Skeletal muscle satellite cell (primary cell): ENCODE measurements around the gene RFC2.
"Not testable (repeated sequence)": the region's sequence is repeated elsewhere in the genome, so short reads cannot be mapped to it uniquely, and the experiment has no call there.

Source experiments
- H3K27me3 ChIP-seq: 2 replicates; pipeline ENCODE4 v1.7.0; 2013; ENCODE audit warnings: low read length; ENCODE audit not compliant: control insufficient read depth, insufficient read depth
- H3K36me3 ChIP-seq: 2 replicates; pipeline ENCODE4 v1.7.0; 2013; ENCODE audit warnings: mild to moderate bottlenecking, control low read depth, low read length; ENCODE audit not compliant: insufficient read depth
- H3K4me1 ChIP-seq: 2 replicates; pipeline ENCODE4 v1.7.0; 2013; ENCODE audit warnings: low read length; ENCODE audit not compliant: control insufficient read depth, insufficient read depth
- H3K4me2 ChIP-seq: 2 replicates; pipeline ENCODE4 v1.7.0; 2013; ENCODE audit warnings: mild to moderate bottlenecking, low read length
- H3K4me3 ChIP-seq: 2 replicates; pipeline ENCODE4 v1.7.0; 2013; ENCODE audit warnings: low read length
- H3K9ac ChIP-seq: 2 replicates; pipeline ENCODE4 v1.7.0; 2013; ENCODE audit warnings: mild to moderate bottlenecking, low read depth, low read length, moderate library complexity
- H3K9me3 ChIP-seq: replicated peaks from 2 replicates; pipeline ENCODE4 v1.7.0; 2013; ENCODE audit warnings: mild to moderate bottlenecking, control low read depth, low read length

RFC2 gene

DNA sequence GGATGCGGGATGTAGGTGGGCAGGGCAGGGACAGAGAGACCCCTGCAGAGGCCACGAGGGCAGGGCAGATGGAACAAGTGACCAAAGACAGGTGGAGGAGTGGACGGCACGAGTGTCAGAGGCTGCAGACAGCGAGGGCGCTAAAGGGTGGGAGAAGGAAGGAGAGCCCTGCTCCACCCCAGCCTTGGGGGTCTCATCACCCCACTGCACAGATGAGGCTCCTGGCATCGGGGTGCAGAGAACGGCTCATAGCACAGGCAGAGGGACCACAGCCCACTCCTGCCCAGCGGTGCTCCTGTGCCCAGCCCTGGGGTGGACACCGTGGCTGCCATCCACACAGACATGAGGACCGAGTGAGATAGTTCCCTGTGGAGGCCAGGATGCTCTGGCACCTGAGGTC is 46.6 kb downstream of the RFC2 start:
- H3K4me3 ChIP-seq = no peak overlapping the region
- no peaks in the 10 kb centered on the region for H3K36me3 ChIP-seq
- H3K9ac ChIP-seq = no peak overlapping the region
- H3K4me2 ChIP-seq = no peak overlapping the region
- no peaks in the 10 kb centered on the region for H3K27me3 ChIP-seq
- H3K4me1 ChIP-seq = peaks cover 25% of the 10 kb centered on the region
- H3K9me3 ChIP-seq = no peaks in the 10 kb centered on the region

DNA sequence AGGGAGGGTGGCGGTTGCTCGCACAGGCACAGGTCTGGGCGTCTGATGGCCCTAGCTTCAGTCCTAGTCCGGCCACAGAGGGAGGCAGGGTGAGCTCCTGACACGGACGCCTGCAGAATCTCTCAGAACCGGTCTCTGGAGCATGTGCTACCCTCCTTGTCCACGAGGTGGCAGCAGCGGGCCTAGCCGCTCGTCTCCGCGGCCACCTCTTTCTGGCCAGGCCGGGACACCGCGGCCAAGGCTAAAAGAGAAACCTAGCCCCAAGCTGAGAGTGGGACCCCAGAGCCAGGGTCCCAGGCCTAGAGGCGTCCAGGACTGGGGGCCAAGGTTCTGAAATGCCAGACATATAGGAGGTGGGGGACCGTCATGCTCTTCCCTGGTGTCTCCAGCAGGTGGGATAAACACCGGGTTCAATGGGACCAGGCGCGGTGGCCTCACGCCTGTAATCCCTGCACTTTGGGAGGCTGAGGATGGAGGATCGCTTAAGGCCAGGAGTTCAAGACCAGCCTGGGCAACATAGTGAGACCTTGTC is 47.5 kb downstream of the RFC2 start:
- no peaks in the 10 kb centered on the region for H3K36me3 ChIP-seq
- peak overlapping the region; percentile 62 for H3K4me3 ChIP-seq
- H3K27me3 ChIP-seq = no peaks in the 10 kb centered on the region
- peak overlapping the region; percentile 82 for H3K4me2 ChIP-seq
- H3K9me3 ChIP-seq = no peaks in the 10 kb centered on the region
- H3K4me1 ChIP-seq = peaks cover 23% of the 10 kb centered on the region
- no peak overlapping the region for H3K9ac ChIP-seq

DNA sequence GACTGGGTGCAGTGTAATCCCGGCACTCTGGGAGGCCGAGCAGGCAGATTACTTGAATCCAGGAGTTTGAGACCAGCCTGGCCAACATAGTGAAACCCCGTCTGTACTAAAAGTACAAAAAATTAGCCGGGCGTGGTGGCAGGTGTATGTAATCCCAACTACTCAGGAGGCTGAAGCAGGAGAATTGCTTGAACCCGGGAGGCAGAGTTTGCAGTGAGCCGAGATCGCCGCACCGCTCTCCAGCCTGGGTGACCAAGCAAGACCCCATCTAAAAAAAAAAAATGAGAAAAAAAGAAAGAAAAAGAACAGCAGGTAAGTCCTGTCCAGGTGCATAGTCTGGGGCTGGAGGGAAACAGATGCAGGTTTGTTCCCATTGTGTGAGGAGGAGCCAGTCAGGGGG is 48.1 kb downstream of the RFC2 start:
- not testable (repeated sequence) for H3K4me3 ChIP-seq, H3K9me3 ChIP-seq, H3K4me2 ChIP-seq, H3K36me3 ChIP-seq, H3K9ac ChIP-seq, H3K27me3 ChIP-seq
- peaks cover 18% of the 10 kb centered on the region for H3K4me1 ChIP-seq

DNA sequence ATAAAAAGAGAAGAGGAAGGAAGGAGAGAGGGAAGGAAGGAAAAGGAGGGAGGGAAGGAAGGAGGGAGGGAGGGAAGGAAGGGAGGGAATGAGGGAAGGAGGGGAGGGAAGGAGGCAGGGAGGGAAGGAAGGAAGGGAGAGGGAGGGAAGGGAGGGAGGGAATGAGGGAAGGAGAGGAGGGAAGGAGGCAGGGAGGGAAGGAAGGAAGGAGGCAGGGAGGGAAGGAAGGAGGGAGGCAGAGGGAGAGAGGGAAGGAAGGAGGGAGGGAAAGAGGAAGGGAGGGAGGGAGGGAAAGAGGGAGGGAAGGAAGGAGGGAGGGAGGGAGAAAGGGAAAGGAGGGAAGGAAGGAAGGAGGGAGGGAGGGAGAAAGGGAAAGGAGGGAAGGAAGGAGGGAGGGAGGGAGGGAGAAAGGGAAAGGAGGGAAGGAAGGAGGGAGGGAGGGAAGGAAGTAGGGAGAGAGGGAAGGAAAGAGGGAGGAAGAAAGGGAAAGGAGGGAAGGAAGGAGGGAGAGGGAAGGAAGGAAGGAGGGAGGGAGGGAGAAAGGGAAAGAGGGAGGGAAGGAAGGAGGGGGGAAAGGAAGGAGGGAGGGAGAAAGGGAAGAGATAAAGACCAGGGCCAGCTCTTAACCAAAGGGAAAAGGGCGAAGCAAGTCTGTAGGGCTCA is 50.1 kb downstream of the RFC2 start:
- peaks cover 7% of the 10 kb centered on the region for H3K4me1 ChIP-seq
- H3K4me3 ChIP-seq = no peak overlapping the region
- H3K4me2 ChIP-seq = no peak overlapping the region
- no peak overlapping the region for H3K9ac ChIP-seq
- H3K9me3 ChIP-seq = no peaks in the 10 kb centered on the region
- H3K36me3 ChIP-seq = no peaks in the 10 kb centered on the region
- H3K27me3 ChIP-seq = no peaks in the 10 kb centered on the region

DNA sequence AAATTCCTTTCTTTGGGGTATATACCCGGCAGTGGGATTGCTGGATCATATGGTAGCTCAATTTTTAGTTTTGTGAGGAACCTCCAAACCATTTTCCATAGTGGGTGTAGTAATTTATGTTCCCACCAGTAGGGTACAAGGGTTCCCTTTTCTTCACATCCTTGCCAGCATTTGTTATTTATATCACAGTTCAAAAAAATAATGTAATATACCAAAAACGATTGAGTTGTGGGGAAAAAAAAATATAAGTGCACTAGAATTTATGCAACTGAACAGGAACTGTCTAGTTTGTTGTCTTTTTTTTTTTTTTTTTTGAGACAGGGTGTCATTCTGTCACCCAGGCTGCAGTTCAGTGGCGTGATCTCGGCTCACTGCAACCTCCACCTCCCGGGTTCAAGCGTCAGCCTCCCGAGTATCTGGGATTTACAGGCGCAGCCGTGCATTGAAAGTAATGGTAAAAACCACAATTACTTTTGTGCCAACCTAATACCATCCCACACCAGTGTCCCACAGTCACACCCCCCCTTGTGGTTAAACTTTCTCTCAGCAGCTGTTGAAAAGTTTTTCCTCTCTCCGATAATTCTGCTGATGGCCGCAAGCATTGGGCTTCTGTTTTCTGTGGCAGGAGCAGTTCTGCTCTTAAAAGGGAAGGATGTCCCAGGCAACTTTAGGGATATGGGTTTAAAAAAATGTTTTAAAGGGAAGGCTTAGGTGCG is 51.2 kb downstream of the RFC2 start:
- Histone ChIP-seq H3K27me3 (no peaks in the 10 kb centered on the region), H3K9ac (no peak overlapping the region), H3K9me3 (no peaks in the 10 kb centered on the region), H3K4me2 (peak overlapping the region; percentile 12), H3K4me1 (peaks cover 6% of the 10 kb centered on the region), H3K36me3 (peaks cover 4% of the 10 kb centered on the region), H3K4me3 (no peak overlapping the region)

DNA sequence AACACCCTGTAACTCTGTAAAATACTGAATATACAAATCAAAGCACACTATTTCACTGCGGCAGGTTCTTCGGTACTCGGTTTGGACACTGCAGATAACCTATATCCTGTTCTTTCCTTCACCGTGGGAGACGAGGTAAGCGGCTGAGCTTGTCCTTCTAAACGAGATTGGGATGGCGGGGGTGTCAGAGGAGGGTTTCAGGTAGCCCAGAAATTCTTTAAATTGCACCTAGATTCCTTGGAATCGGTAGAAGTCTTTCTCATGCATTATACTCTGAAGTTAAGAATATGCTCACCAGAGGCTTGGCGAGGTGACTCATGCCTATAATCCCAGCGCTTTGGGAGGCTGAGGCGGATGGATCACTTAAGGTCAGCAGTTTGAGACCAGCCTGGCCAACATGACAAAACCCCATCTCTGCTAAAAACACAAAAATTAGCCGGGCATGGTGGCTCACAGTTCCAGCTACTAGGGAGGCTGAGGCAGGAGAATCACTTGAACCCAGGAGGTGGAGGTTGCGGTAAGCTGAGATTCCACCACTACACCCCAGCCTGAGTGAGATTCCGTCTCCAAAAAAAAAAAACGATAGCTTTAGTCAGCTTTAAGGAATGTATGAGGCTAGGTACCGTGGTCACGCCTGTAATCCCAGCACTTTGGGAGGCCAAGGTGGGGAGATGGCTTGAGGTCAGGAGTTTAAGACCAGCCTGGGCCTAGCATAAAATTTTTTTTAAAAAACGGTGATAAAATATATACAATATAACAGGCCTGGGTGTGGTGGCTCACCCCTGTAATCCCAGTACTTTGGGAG is 54.4 kb downstream of the RFC2 start:
- no peaks in the 10 kb centered on the region for H3K27me3 ChIP-seq
- H3K4me1 ChIP-seq = peaks cover 6% of the 10 kb centered on the region
- H3K9ac ChIP-seq = no peak overlapping the region
- no peak overlapping the region for H3K4me2 ChIP-seq
- peaks cover 25% of the 10 kb centered on the region for H3K36me3 ChIP-seq
- H3K4me3 ChIP-seq = no peak overlapping the region
- no peaks in the 10 kb centered on the region for H3K9me3 ChIP-seq

DNA sequence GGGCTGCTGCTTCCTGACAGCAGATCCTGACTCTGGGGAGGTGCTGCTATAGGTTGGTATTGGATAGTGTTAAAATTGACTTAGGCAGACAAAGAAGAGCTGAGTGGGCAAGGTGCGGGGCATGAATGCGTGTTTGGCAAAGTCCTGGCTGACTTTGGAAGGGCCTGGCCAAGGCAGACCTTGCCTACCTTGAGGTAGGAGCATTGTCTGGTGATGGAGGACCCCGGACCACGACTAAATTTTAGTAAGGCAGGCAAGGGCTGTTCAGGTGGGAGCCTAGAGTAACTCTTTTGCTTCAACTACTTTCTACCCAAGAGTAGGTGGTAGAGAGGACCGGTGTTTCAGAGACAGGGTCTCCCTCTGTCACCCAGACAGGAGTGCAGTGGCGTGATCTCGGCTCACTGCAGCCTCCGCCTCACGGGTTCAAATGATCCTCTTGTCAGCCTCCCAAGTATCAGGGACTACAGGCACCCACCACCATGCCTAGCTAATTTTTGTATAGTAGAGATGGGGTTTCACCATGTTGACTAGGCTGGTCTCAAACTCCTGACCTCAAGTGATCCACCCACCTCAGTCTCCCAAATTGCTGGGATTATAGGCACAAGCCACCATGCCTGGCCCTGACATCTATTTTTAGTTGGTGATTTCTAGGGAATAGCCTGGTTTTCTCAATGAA is 56.6 kb downstream of the RFC2 start:
- Histone ChIP-seq H3K4me1 (peaks cover 6% of the 10 kb centered on the region), H3K9ac (no peak overlapping the region), H3K4me2 (no peak overlapping the region), H3K9me3 (no peaks in the 10 kb centered on the region), H3K36me3 (peaks cover 45% of the 10 kb centered on the region), H3K4me3 (no peak overlapping the region), H3K27me3 (no peaks in the 10 kb centered on the region)

DNA sequence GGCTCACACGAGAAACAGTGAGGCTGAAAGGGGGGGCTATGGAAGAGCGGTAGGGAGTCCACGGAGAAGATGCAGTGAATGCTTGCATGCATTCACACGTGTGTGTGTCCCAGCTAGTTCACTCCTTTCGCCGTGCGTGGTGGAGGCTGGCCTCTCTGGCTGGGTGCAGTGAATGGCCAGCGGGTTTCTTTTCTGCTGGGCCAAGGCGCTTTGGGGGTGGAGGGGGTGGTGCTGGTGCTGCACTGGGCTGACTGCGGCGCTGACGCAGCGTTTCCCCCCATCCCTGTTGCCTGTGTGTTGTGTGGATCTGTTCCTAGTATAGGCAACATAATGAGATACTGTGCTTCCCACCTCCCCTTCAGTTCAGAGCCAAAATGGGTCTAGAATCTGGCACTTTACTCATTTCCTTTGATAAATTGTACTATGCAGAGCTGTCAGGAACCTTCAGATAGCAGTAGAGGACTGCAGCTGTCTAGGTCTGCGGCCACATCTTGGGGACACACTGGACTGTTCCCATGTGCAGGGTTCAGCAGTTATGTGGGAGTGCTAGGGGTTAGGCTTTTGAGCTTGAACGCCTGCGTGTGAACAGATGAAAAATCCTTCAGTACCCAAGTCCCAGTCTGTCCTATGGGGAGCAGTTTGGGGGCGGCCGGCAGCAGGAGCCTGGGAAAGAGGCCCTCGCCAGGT is 58.1 kb downstream of the RFC2 start:
- H3K27me3 ChIP-seq, H3K9me3 ChIP-seq, H3K4me1 ChIP-seq, H3K4me2 ChIP-seq, H3K9ac ChIP-seq, H3K4me3 ChIP-seq: not testable (repeated sequence)
- H3K36me3 ChIP-seq = peaks cover 57% of the 10 kb centered on the region

DNA sequence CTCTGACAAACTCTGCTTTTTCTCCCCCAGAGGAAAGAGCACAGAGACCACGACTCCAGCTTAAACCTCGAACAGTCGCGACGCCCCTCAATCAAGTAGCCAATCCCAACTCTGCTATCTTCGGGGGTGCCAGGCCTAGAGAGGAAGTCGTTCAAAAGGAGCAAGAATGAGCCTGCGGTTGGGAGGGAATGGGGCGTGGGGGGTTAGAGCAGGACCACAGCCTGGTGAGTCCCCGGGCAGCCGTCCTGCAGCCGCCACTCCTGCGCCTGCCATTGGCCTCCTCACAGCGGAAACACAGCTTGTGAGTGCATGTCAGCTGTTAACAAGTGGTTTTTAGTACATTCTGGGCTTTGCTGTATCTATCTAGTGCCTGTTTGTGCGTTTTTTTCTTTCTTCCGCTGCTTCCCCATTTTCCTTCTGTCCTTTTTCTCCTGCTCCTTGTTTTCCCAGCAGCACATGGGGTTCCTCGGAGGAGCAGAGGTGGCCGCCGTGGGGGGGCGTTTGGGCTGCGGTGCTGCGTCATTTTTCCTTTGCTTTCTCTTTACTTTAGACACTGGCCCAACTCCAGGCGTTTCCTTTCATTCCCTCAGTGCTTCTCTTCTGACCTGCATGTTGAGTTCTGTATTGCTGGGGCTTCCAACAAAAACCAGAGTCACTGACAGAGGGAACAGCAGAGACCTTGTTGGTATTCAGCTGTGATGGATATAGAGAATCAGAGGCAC is 58.9 kb downstream of the RFC2 start:
- not testable (repeated sequence) for H3K4me1 ChIP-seq, H3K4me3 ChIP-seq, H3K9me3 ChIP-seq, H3K27me3 ChIP-seq, H3K4me2 ChIP-seq, H3K9ac ChIP-seq
- H3K36me3 ChIP-seq = peaks cover 65% of the 10 kb centered on the region

DNA sequence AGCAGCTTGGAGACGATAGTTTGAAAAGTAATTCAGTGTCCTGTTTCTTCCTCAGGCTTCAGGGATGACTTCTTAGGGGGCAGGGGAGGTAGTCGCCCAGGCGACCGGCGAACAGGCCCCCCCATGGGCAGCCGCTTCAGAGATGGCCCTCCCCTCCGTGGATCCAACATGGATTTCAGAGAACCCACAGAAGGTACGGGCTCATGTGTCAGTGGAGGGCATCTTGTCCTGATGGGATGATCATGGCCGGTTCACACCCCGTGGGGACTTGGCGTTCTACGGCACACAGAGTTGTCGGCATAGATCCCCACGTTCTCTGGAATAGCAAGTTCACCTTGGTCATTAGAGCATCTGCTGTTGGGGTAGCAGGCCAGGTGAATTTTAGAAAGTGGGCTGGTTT is 59.5 kb downstream of the RFC2 start:
- H3K4me3 ChIP-seq = no peak overlapping the region
- peaks cover 4% of the 10 kb centered on the region for H3K4me1 ChIP-seq
- H3K9me3 ChIP-seq = no peaks in the 10 kb centered on the region
- H3K36me3 ChIP-seq = peaks cover 71% of the 10 kb centered on the region
- H3K9ac ChIP-seq = no peak overlapping the region
- H3K4me2 ChIP-seq = no peak overlapping the region
- H3K27me3 ChIP-seq = no peaks in the 10 kb centered on the region
